CD4-positive, alpha-beta T cell (primary cell): ENCODE data around the gene FMO4. TPM values are rescaled to one million over a fixed set of nuclear protein-coding genes. Genes with fewer than 3 reads are reported as not detected.

Experiments
- ATAC-seq: fragments of 200-7000 bp; cut with Tn5 transposase; one replicate; pipeline ENCODE4 v1.10.0; 2022; ENCODE audit warnings: mild to moderate bottlenecking; ENCODE audit not compliant: poor library complexity
- CTCF ChIA-PET: fragments of 350-600 bp; sonication (Branson Sonifier 250); formaldehyde crosslinking; loops from one replicate; lab custom pipeline; 2021; ENCODE audit warnings: antibody characterized with exemption, inconsistent platforms; lab: Charles Lee
- POLR2A ChIA-PET: fragments of 350-600 bp; sonication (Branson Sonifier 250); formaldehyde crosslinking; loops from one replicate; lab custom pipeline; 2021; ENCODE audit warnings: antibody characterized with exemption, inconsistent platforms; lab: Charles Lee
- DNase-seq, 14 experiments: peaks; one replicate each; pipeline ENCODE4 v3.0.0-alpha.2; 2013 to 2020; ENCODE audit warnings: mixed read lengths in 2 of 14
- H3K27ac ChIP-seq, 2 donors: one replicate each; pipeline versions ENCODE4 v1.5.1 to v1.7.0; 2013; ENCODE audit warnings: low read length in 2 of 2, low read depth in 1 of 2, mild to moderate bottlenecking in 1 of 2
- H3K27me3 ChIP-seq, 2 experiments: 1 replicate in 1 of 2; 2 replicates in 1 of 2; pipeline versions ENCODE4 v1.6.1 to v1.7.0; 2013; ENCODE audit warnings: low read length in 2 of 2, control low read depth in 1 of 2, mild to moderate bottlenecking in 1 of 2, moderate library complexity in 1 of 2; ENCODE audit not compliant: insufficient read depth in 2 of 2, control insufficient read depth in 1 of 2
- H3K36me3 ChIP-seq: one replicate; pipeline ENCODE4 v1.6.1; 2013; ENCODE audit warnings: low read length, control low read depth; ENCODE audit not compliant: insufficient read depth
- H3K4me1 ChIP-seq: one replicate; pipeline ENCODE4 v1.6.1; 2013; ENCODE audit warnings: low read length, control low read depth; ENCODE audit not compliant: insufficient read depth
- H3K4me3 ChIP-seq: one replicate; pipeline ENCODE4 v1.5.1; 2013; ENCODE audit warnings: mild to moderate bottlenecking, low read length, moderate library complexity
- H3K9me3 ChIP-seq, 2 experiments: 1 replicate in 1 of 2; 2 replicates in 1 of 2; pipeline versions ENCODE4 v1.6.1 to v1.7.0; 2013; ENCODE audit warnings: low read length in 2 of 2, mild to moderate bottlenecking in 2 of 2, control low read depth in 1 of 2, moderate library complexity in 1 of 2; ENCODE audit not compliant: control insufficient read depth in 1 of 2, insufficient read depth in 1 of 2
- H3K27ac Mint-ChIP-seq: one replicate; pipeline ENCODE4 v1.8.0; 2020; ENCODE audit warnings: mixed read lengths
- H3K27me3 Mint-ChIP-seq: one replicate; pipeline ENCODE4 v1.8.0; 2021; ENCODE audit warnings: mixed read lengths
- H3K36me3 Mint-ChIP-seq: one replicate; pipeline ENCODE4 v1.8.0; 2021; ENCODE audit warnings: low read depth, mixed read lengths
- H3K4me1 Mint-ChIP-seq: one replicate; pipeline ENCODE4 v1.8.0; 2021; ENCODE audit warnings: low read depth, mixed read lengths
- H3K4me3 Mint-ChIP-seq: one replicate; pipeline ENCODE4 v1.8.0; 2020; ENCODE audit warnings: mild to moderate bottlenecking, mixed read lengths
- H3K9me3 Mint-ChIP-seq: one replicate; pipeline ENCODE4 v1.8.0; 2020; ENCODE audit warnings: mixed read lengths
- CTCF ChIP-seq: fragments of 200-600 bp; IDR thresholded peaks from one replicate; pipeline ENCODE4 v1.8.0; 2022; ENCODE audit warnings: antibody characterized with exemption, mild to moderate bottlenecking
- intact Hi-C, 2 experiments: fragments of 100-400 bp; cut with DNase I in 1 of 2; cut with micrococcal nuclease in 1 of 2; formaldehyde crosslinking; loops; one replicate each; pipeline versions ENCODE4 v1.15.1 to v1.9.0; 2023 to 2025; cut with DNase I, micrococcal nuclease
- total RNA-seq, 174 experiments: library from RNA in 2 of 174; stranded (reverse) in 2 of 174; gene quantifications; one replicate each; pipeline ENCODE4 v1.2.3 and lab custom pipeline; 2021 to 2026

FMO4 gene
- total RNA-seq, 2 experiments from 2014 or later = 0.70 to 1.1 TPM

- intact Hi-C loops = no loop called here
- no peaks in the 10 kb centered on the region for H3K9me3 Mint-ChIP-seq
- ChIA-PET CTCF (no interaction called here), POLR2A (interaction anchor here (0.6 kb wide), 1 partner anchor 165 kb away, joined by 3 read pairs; no protein-coding TSS in a partner anchor)
- Histone ChIP-seq H3K4me3 (no peak overlapping the region), H3K36me3 (no peaks in the 10 kb centered on the region), H3K27me3 (peaks cover 11 to 15% of the 10 kb centered on the region in 2 experiments), H3K9me3 (no peaks in the 10 kb centered on the region), H3K27ac (no peak overlapping the region), H3K4me1 (no peaks in the 10 kb centered on the region)
- no peaks in the 10 kb centered on the region for H3K4me1 Mint-ChIP-seq
- no peak for DNase-seq
- H3K36me3 Mint-ChIP-seq = no peaks in the 10 kb centered on the region
- TF ChIP-seq CTCF = no peak
- H3K27me3 Mint-ChIP-seq = peaks cover 49% of the 10 kb centered on the region
- no peak overlapping the region for H3K4me3 Mint-ChIP-seq
- no peak for ATAC-seq
- H3K27ac Mint-ChIP-seq = no peak overlapping the region
Observed at GRCh38 chr1:171279234-171279633, 34.7 kb upstream of the FMO4 start.

- no peaks in the 10 kb centered on the region for H3K9me3 ChIP-seq
- H3K4me1 ChIP-seq = no peaks in the 10 kb centered on the region
- Mint-ChIP-seq H3K9me3 (no peaks in the 10 kb centered on the region), H3K4me3 (no peak overlapping the region), H3K27me3 (peaks cover 50% of the 10 kb centered on the region), H3K36me3 (no peaks in the 10 kb centered on the region), H3K27ac (no peak overlapping the region), H3K4me1 (no peaks in the 10 kb centered on the region)
- intact Hi-C loops = no loop called here
- ChIA-PET POLR2A (interaction anchor here (0.6 kb wide), 1 partner anchor 166 kb away, joined by 3 read pairs; no protein-coding TSS in a partner anchor), CTCF (no interaction called here)
- peaks cover 11 to 15% of the 10 kb centered on the region in 2 experiments for H3K27me3 ChIP-seq
- no peaks in the 10 kb centered on the region for H3K36me3 ChIP-seq
- TF ChIP-seq CTCF = no peak
- no peak overlapping the region for H3K4me3 ChIP-seq
- ATAC-seq = no peak
- no peak for DNase-seq
- H3K27ac ChIP-seq = no peak overlapping the region
Observed at GRCh38 chr1:171279678-171280077, 34.3 kb upstream of the FMO4 start.

- H3K27ac Mint-ChIP-seq = no peak overlapping the region
- H3K4me3 Mint-ChIP-seq = no peak overlapping the region
- Histone ChIP-seq H3K27me3 (peaks cover 11 to 15% of the 10 kb centered on the region in 2 experiments), H3K27ac (no peak overlapping the region), H3K9me3 (no peaks in the 10 kb centered on the region), H3K4me3 (no peak overlapping the region), H3K36me3 (no peaks in the 10 kb centered on the region), H3K4me1 (no peaks in the 10 kb centered on the region)
- H3K36me3 Mint-ChIP-seq = no peaks in the 10 kb centered on the region
- H3K4me1 Mint-ChIP-seq = no peaks in the 10 kb centered on the region
- peaks cover 56% of the 10 kb centered on the region for H3K27me3 Mint-ChIP-seq
- DNase-seq (no peak), ATAC-seq (no peak)
- H3K9me3 Mint-ChIP-seq = no peaks in the 10 kb centered on the region
- TF ChIP-seq CTCF = no peak
- ChIA-PET POLR2A (no interaction called here), CTCF (no interaction called here)
- intact Hi-C loops = no loop called here
Observed at GRCh38 chr1:171280599-171280998, 33.4 kb upstream of the FMO4 start.
